B cell (primary cell): ENCODE data around the gene DCAF7.

ENCODE experiments used
- EZH2 ChIP-seq: IDR thresholded peaks from 2 replicates; pipeline ENCODE4 v1.6.1; 2012; ENCODE audit warnings: borderline replicate concordance, low read depth, mild to moderate bottlenecking, moderate library complexity, low read length; ENCODE audit not compliant: insufficient read depth, poor library complexity, severe bottlenecking
- TF ChIP-seq, protein P1 (sequence below): fragments of 200-600 bp; IDR thresholded peaks from one replicate; pipeline ENCODE4 v1.8.0; 2022; ENCODE audit warnings: antibody characterized with exemption, mild to moderate bottlenecking

DNA sequence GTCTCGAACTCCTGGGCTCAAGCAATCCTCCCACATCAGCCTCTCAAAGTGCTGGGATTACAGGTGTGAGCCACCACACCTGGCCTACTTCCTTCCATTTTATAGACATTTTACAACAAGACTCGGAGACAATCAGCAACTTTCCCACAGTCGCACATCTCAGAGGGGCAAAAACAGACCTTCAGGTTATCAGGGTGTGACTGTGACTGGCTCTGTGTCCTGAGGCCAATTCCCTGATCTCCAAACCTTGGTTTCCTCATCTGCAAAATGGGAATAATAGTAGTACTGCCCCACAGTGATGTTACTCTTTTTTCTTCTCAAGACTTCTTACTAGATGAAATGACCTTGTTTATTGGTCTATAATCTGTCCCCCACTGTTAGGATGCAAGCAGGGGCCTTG lies 37.9 kb upstream of the DCAF7 start:
- TF ChIP-seq, protein P1, sequence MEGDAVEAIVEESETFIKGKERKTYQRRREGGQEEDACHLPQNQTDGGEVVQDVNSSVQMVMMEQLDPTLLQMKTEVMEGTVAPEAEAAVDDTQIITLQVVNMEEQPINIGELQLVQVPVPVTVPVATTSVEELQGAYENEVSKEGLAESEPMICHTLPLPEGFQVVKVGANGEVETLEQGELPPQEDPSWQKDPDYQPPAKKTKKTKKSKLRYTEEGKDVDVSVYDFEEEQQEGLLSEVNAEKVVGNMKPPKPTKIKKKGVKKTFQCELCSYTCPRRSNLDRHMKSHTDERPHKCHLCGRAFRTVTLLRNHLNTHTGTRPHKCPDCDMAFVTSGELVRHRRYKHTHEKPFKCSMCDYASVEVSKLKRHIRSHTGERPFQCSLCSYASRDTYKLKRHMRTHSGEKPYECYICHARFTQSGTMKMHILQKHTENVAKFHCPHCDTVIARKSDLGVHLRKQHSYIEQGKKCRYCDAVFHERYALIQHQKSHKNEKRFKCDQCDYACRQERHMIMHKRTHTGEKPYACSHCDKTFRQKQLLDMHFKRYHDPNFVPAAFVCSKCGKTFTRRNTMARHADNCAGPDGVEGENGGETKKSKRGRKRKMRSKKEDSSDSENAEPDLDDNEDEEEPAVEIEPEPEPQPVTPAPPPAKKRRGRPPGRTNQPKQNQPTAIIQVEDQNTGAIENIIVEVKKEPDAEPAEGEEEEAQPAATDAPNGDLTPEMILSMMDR = no peak
- TF ChIP-seq EZH2 = no peak
